ENCODE data around the gene ADGRB3. TPM values are rescaled to one million over a fixed set of nuclear protein-coding genes. Genes with fewer than 3 reads are reported as not detected.

The ADGRB3 gene
- total RNA-seq, 4 donors from 2014 or later, result 5.3 to 15.6 (median 7.6) TPM

GRCh38 chr6:68891419-68891818, 256.3 kb downstream of the ADGRB3 start:
- H3K4me3 ChIP-seq, result no peak overlapping the region
- no peak for TF ChIP-seq CTCF (IDR thresholded peaks at IDR 0.05)
- TF ChIP-seq POLR2A (IDR thresholded peaks at IDR 0.05), result no peak
- intact Hi-C loops (cut with DNase I; ENCODE audit: low total_unique reads), result no loop called here
- H3K4me1 ChIP-seq, result no peaks in the 10 kb centered on the region
- no peak for DNase-seq
- H3K9me3 ChIP-seq, result no peaks in the 10 kb centered on the region
- no peaks in the 10 kb centered on the region for H3K36me3 ChIP-seq
- no peaks in the 10 kb centered on the region for H3K27me3 ChIP-seq
- H3K27ac ChIP-seq, result no peak overlapping the region

GRCh38 chr6:68892452-68892851, 257.4 kb downstream of the ADGRB3 start:
- Histone ChIP-seq H3K27ac (no peak overlapping the region), H3K36me3 (no peaks in the 10 kb centered on the region), H3K9me3 (no peaks in the 10 kb centered on the region), H3K4me1 (no peaks in the 10 kb centered on the region), H3K4me3 (no peak overlapping the region), H3K27me3 (no peaks in the 10 kb centered on the region)
- intact Hi-C loops (cut with DNase I; ENCODE audit: low total_unique reads), result no loop called here
- no peak for DNase-seq
- no peak for TF ChIP-seq CTCF (IDR thresholded peaks at IDR 0.05)
- no peak for TF ChIP-seq POLR2A (IDR thresholded peaks at IDR 0.05)

GRCh38 chr6:68895929-68896328, 260.8 kb downstream of the ADGRB3 start:
- no peaks in the 10 kb centered on the region for H3K9me3 ChIP-seq
- no peaks in the 10 kb centered on the region for H3K4me1 ChIP-seq
- H3K4me3 ChIP-seq, result no peak overlapping the region
- no peak for TF ChIP-seq CTCF (IDR thresholded peaks at IDR 0.05)
- TF ChIP-seq POLR2A (IDR thresholded peaks at IDR 0.05), result no peak
- DNase-seq, result no peak
- H3K27me3 ChIP-seq, result no peaks in the 10 kb centered on the region
- no peaks in the 10 kb centered on the region for H3K36me3 ChIP-seq
- intact Hi-C loops (cut with DNase I; ENCODE audit: low total_unique reads), result no loop called here
- H3K27ac ChIP-seq, result no peak overlapping the region

- Histone ChIP-seq H3K9me3 (no peaks in the 10 kb centered on the region), H3K4me3 (no peak overlapping the region), H3K27ac (no peak overlapping the region), H3K36me3 (no peaks in the 10 kb centered on the region), H3K4me1 (no peaks in the 10 kb centered on the region), H3K27me3 (no peaks in the 10 kb centered on the region)
- TF ChIP-seq POLR2A (IDR thresholded peaks at IDR 0.05) (no peak), CTCF (IDR thresholded peaks at IDR 0.05) (no peak)
- intact Hi-C loops (cut with DNase I; ENCODE audit: low total_unique reads), result no loop called here
- DNase-seq, result no peak
Observed at GRCh38 chr6:68901044-68901443, 266.0 kb downstream of the ADGRB3 start.

- Histone ChIP-seq H3K36me3 (no peaks in the 10 kb centered on the region), H3K4me3 (no peak overlapping the region), H3K9me3 (no peaks in the 10 kb centered on the region), H3K27me3 (no peaks in the 10 kb centered on the region), H3K27ac (no peak overlapping the region), H3K4me1 (no peaks in the 10 kb centered on the region)
- DNase-seq, result no peak
- TF ChIP-seq CTCF (IDR thresholded peaks at IDR 0.05), result no peak
- intact Hi-C loops (cut with DNase I; ENCODE audit: low total_unique reads), result no loop called here
Observed at GRCh38 chr6:68911334-68911733, 276.3 kb downstream of the ADGRB3 start.
